Neuronal stem cell (in vitro differentiated cells): ENCODE measurements around the gene ODAD2.

ENCODE experiments used
- DNase-seq: peaks from one replicate; pipeline ENCODE4 v3.0.0-alpha.2; 2013; ENCODE audit warnings: low spot score
- H2AFZ ChIP-seq: one replicate; pipeline ENCODE4 v1.6.1; 2013; ENCODE audit warnings: mild to moderate bottlenecking, low read length, inconsistent platforms
- H2AK5ac ChIP-seq: 2 replicates; pipeline ENCODE4 v1.6.1; 2013; ENCODE audit warnings: low read depth, mild to moderate bottlenecking, inconsistent platforms, low read length, moderate library complexity, mixed read lengths
- H2BK120ac ChIP-seq: 2 replicates; pipeline ENCODE4 v1.6.1; 2013; ENCODE audit warnings: low read depth, mild to moderate bottlenecking, inconsistent platforms, low read length, moderate library complexity, mixed read lengths
- H2BK12ac ChIP-seq: one replicate; pipeline ENCODE4 v1.6.1; 2013; ENCODE audit warnings: low read length, inconsistent platforms
- H2BK15ac ChIP-seq: 2 replicates; pipeline ENCODE4 v1.6.1; 2013; ENCODE audit warnings: mild to moderate bottlenecking, low read length, inconsistent platforms, mixed read lengths
- H2BK5ac ChIP-seq: one replicate; pipeline ENCODE4 v1.6.1; 2013; ENCODE audit warnings: inconsistent platforms, mild to moderate bottlenecking, low read length, moderate library complexity
- H3K14ac ChIP-seq: one replicate; pipeline ENCODE4 v1.6.1; 2013; ENCODE audit warnings: low read length, inconsistent platforms
- H3K18ac ChIP-seq: 2 replicates; pipeline ENCODE4 v1.6.1; 2013; ENCODE audit warnings: low read length, inconsistent platforms
- H3K23ac ChIP-seq: 2 replicates; pipeline ENCODE4 v1.6.1; 2013; ENCODE audit warnings: low read depth, mild to moderate bottlenecking, mixed read lengths, low read length, inconsistent platforms; ENCODE audit not compliant: poor library complexity
- H3K27ac ChIP-seq: replicated peaks from 3 replicates; pipeline ENCODE4 v1.5.1; 2013; ENCODE audit warnings: low read length, inconsistent platforms
- H3K27me3 ChIP-seq, 3 experiments: 2 replicates each; pipeline ENCODE4 v1.6.1; 2013; ENCODE audit warnings: low read length in 3 of 3, mild to moderate bottlenecking in 2 of 3, inconsistent platforms in 1 of 3, low read depth in 1 of 3, mixed read lengths in 1 of 3, moderate library complexity in 1 of 3; ENCODE audit not compliant: control insufficient read depth in 3 of 3, insufficient read depth in 3 of 3
- H3K36me3 ChIP-seq, 2 donors: replicated peaks in 1 of 2; 2 replicates each; pipeline ENCODE4 v1.6.1; 2013; ENCODE audit warnings: low read length in 2 of 2; ENCODE audit not compliant: control insufficient read depth in 2 of 2, insufficient read depth in 2 of 2
- H3K4ac ChIP-seq: 2 replicates; pipeline ENCODE4 v1.6.1; 2013; ENCODE audit warnings: inconsistent platforms, mild to moderate bottlenecking, low read length, moderate library complexity
- H3K4me1 ChIP-seq, 2 donors: 1 replicate in 1 of 2; 2 replicates in 1 of 2; pipeline ENCODE4 v1.6.1; 2013; ENCODE audit warnings: low read length in 2 of 2, low read depth in 1 of 2; ENCODE audit not compliant: control insufficient read depth in 2 of 2, insufficient read depth in 1 of 2
- H3K4me2 ChIP-seq: one replicate; pipeline ENCODE4 v1.6.1; 2013; ENCODE audit warnings: mild to moderate bottlenecking, low read length, inconsistent platforms; ENCODE audit not compliant: insufficient read depth, poor library complexity, severe bottlenecking
- H3K4me3 ChIP-seq, 2 donors: 2 replicates each; pipeline ENCODE4 v1.5.1; 2013; ENCODE audit warnings: low read length in 2 of 2, mild to moderate bottlenecking in 2 of 2, inconsistent platforms in 1 of 2, moderate library complexity in 1 of 2
- H3K79me1 ChIP-seq: one replicate; pipeline ENCODE4 v1.6.1; 2013; ENCODE audit warnings: low read depth, mild to moderate bottlenecking, inconsistent platforms, low read length, moderate library complexity
- H3K9ac ChIP-seq: one replicate; pipeline ENCODE4 v1.6.1; 2013; ENCODE audit warnings: mild to moderate bottlenecking, low read depth, low read length, inconsistent platforms; ENCODE audit not compliant: poor library complexity
- H3K9me3 ChIP-seq, 2 donors: replicated peaks in 1 of 2; 2 replicates each; pipeline versions ENCODE3 to v1.6.1; 2013; ENCODE audit warnings: low read length in 2 of 2, mild to moderate bottlenecking in 2 of 2, inconsistent platforms in 1 of 2, low read depth in 1 of 2, mixed read lengths in 1 of 2, moderate library complexity in 1 of 2; ENCODE audit not compliant: control insufficient read depth in 2 of 2, insufficient read depth in 1 of 2
- H4K8ac ChIP-seq: one replicate; pipeline ENCODE4 v1.6.1; 2013; ENCODE audit warnings: low read depth, mild to moderate bottlenecking, inconsistent platforms, low read length, moderate library complexity
- H4K91ac ChIP-seq: one replicate; pipeline ENCODE4 v1.6.1; 2013; ENCODE audit warnings: low read length, low read depth, mild to moderate bottlenecking, inconsistent platforms; ENCODE audit not compliant: poor library complexity
- WGBS, 2 donors: extraction: QIAGEN DNeasy Blood & Tissue Kit; methylation state at CpG; one replicate each; pipeline ENCODE4 v1.1.7; 2013; ENCODE audit warnings: missing lambda C conversion rate in 2 of 2, mixed read lengths in 1 of 2; ENCODE audit not compliant: insufficient read length in 2 of 2, insufficient replicate concordance in 1 of 2; ENCODE audit errors: extremely low coverage in 2 of 2; 5-methylcytosine and 5-hydroxymethylcytosine counted together

ODAD2 gene

DNA sequence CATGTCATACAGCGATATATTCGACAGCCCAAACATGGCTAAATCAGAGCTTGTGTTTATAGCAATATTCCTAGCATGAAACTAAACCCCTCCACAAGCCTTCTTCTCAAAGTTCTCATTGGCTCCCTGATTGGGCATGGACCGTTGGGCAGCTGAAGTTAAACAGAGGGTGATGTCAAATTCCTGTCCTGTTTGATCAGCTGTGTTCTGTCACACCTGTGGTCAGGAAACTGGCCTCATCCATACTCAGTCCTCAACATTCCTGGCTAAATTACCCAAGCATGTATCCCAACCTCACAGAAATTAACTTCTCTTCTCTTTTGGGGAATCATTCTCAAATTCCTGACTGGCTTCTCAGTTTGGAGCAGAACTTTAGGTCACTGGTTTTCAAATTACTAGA, 107.9 kb downstream of the ODAD2 start:
- Histone ChIP-seq H2AK5ac (no peak overlapping the region), H3K36me3 (no peaks in the 10 kb centered on the region), H3K9ac (no peak overlapping the region), H3K4me1 (no peaks in the 10 kb centered on the region), H4K8ac (no peak overlapping the region), H3K14ac (no peak overlapping the region), H2BK5ac (no peak overlapping the region), H3K9me3 (peaks cover 0 to 4% of the 10 kb centered on the region in 2 donors), H3K18ac (no peak overlapping the region), H2BK12ac (no peak overlapping the region), H2BK15ac (no peak overlapping the region), H3K27ac (no peak overlapping the region), H3K4me2 (no peak overlapping the region), H3K79me1 (no peaks in the 10 kb centered on the region), H3K23ac (no peak overlapping the region), H2AFZ (no peak overlapping the region), H3K4ac (no peak overlapping the region), H2BK120ac (no peak overlapping the region), H4K91ac (no peak overlapping the region), H3K27me3 (no peaks in the 10 kb centered on the region), H3K4me3 (no peak overlapping the region)
- WGBS, 2 donors, result no CpG with 5 or more reads among the region's 3 CpGs
- DNase-seq, result no peak

DNA sequence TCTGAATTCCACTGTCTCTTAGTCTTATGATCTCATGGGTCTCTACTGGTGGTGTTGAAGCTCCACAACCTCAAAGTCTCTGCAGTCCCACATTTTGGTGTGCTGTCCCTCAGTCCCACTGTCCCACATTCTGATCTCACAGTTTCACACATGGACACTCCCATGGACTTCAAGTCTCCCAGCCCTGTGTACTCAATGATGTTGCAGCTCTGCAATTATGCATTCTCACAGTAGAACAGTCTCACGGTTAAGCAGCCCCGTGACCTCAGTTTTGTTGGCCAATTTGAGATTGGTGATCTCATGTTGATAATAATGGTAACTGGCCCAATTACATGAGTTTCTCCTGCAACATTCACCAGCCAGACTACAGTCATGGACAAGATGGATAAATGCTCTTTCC, 109.4 kb downstream of the ODAD2 start:
- H3K36me3 ChIP-seq, result no peaks in the 10 kb centered on the region
- no peak overlapping the region for H2BK5ac ChIP-seq
- H3K4me3 ChIP-seq, result no peak overlapping the region
- H3K14ac ChIP-seq, result no peak overlapping the region
- no peak overlapping the region for H3K23ac ChIP-seq
- no peaks in the 10 kb centered on the region for H3K27me3 ChIP-seq
- DNase-seq, result no peak
- no peak overlapping the region for H2AFZ ChIP-seq
- H4K8ac ChIP-seq, result no peak overlapping the region
- no peak overlapping the region for H2BK15ac ChIP-seq
- no peak overlapping the region for H3K9ac ChIP-seq
- no peak overlapping the region for H3K4me2 ChIP-seq
- peaks cover 0 to 4% of the 10 kb centered on the region in 2 donors for H3K9me3 ChIP-seq
- no peak overlapping the region for H2BK120ac ChIP-seq
- no peaks in the 10 kb centered on the region for H3K4me1 ChIP-seq
- no peaks in the 10 kb centered on the region for H3K79me1 ChIP-seq
- WGBS, 2 donors, result no CpG with 5 or more reads among the region's 2 CpGs
- H3K4ac ChIP-seq, result no peak overlapping the region
- no peak overlapping the region for H3K27ac ChIP-seq
- no peak overlapping the region for H2BK12ac ChIP-seq
- no peak overlapping the region for H3K18ac ChIP-seq
- H2AK5ac ChIP-seq, result no peak overlapping the region
- no peak overlapping the region for H4K91ac ChIP-seq

DNA sequence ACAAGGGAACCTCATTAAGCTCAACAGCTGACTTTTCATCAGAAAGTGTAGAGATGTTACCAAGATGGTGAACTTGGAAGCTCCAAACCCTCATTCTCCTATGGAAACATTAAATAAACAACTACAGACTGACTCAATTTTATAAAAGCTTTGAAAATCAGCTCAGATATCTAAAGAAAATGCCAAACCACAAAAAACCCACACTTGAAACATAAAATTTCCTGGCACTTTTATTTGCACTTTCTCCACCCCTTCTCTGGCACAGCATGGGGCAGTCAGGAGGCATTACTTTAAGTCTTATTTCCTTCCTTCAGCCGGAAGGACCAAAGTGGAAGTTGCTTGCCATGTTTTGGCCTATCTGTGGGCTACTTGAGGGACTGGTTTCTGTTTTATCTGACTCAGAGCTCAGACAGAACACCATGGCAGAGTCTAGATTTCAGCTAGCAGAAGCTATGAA, 114.7 kb downstream of the ODAD2 start:
- no peak for DNase-seq
- H3K4ac ChIP-seq, result no peak overlapping the region
- H3K27ac ChIP-seq, result no peak overlapping the region
- no peak overlapping the region for H3K4me2 ChIP-seq
- H2BK15ac ChIP-seq, result no peak overlapping the region
- no peak overlapping the region for H4K91ac ChIP-seq
- H2AK5ac ChIP-seq, result no peak overlapping the region
- no peak overlapping the region for H2AFZ ChIP-seq
- no peak overlapping the region for H2BK12ac ChIP-seq
- no peak overlapping the region for H2BK120ac ChIP-seq
- no peak overlapping the region for H3K18ac ChIP-seq
- H3K9me3 ChIP-seq, result peaks cover 0 to 4% of the 10 kb centered on the region in 2 donors
- H3K4me3 ChIP-seq, result no peak overlapping the region
- H3K14ac ChIP-seq, result no peak overlapping the region
- no peak overlapping the region for H4K8ac ChIP-seq
- H3K27me3 ChIP-seq, result no peaks in the 10 kb centered on the region
- H3K9ac ChIP-seq, result no peak overlapping the region
- no peak overlapping the region for H3K23ac ChIP-seq
- H3K36me3 ChIP-seq, result no peaks in the 10 kb centered on the region
- no peak overlapping the region for H2BK5ac ChIP-seq
- no peaks in the 10 kb centered on the region for H3K79me1 ChIP-seq
- WGBS, 2 donors, result no CpG with 5 or more reads among the region's 1 CpG
- no peaks in the 10 kb centered on the region for H3K4me1 ChIP-seq

DNA sequence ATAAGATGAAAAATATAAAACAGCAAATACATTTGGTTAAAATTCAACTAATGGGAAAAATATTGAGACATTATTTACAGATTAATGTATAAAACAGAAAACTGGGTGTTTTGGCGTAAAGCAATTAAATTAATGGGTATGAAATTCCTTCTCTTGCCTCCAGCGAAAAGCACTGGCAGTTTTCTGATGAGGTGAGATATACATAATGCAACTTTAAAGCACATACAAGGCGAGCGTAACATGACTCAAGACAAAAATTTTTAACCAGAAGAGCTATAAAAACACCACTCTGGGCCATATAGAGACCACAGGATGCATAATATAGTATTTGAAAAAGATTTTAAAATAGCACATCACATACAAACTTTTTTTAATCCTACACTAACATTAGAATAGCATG, 120.6 kb downstream of the ODAD2 start:
- no peak overlapping the region for H3K14ac ChIP-seq
- WGBS, 2 donors, result no CpG with 5 or more reads among the region's 4 CpGs

More for the DNA sequence above, 120.6 kb downstream of the ODAD2 start:
- no peak overlapping the region for H3K27ac ChIP-seq
- no peak overlapping the region for H3K4me2 ChIP-seq
- no peak overlapping the region for H2AFZ ChIP-seq
- H4K91ac ChIP-seq, result no peak overlapping the region
- H3K4ac ChIP-seq, result no peak overlapping the region
- H2BK120ac ChIP-seq, result no peak overlapping the region
- DNase-seq, result no peak
- no peak overlapping the region for H2BK15ac ChIP-seq
- no peak overlapping the region for H4K8ac ChIP-seq
- no peak overlapping the region for H2BK5ac ChIP-seq
- H3K4me3 ChIP-seq, result no peak overlapping the region
- H3K4me1 ChIP-seq, result no peaks in the 10 kb centered on the region
- no peaks in the 10 kb centered on the region for H3K36me3 ChIP-seq
- H2BK12ac ChIP-seq, result no peak overlapping the region
- H3K27me3 ChIP-seq, result no peaks in the 10 kb centered on the region
- no peak overlapping the region for H3K9ac ChIP-seq
- no peaks in the 10 kb centered on the region for H3K9me3 ChIP-seq
- no peaks in the 10 kb centered on the region for H3K79me1 ChIP-seq
- H3K23ac ChIP-seq, result no peak overlapping the region
- H2AK5ac ChIP-seq, result no peak overlapping the region
- H3K18ac ChIP-seq, result no peak overlapping the region
